HepG2 (cell line): ENCODE results near the gene MYRIP. TPM values are rescaled to one million over a fixed set of nuclear protein-coding genes. Genes with fewer than 3 reads are reported as not detected.

Experiments
- AKAP8 ChIP-seq: sonication (generic); formaldehyde crosslinking; IDR thresholded peaks from 2 replicates; pipeline ENCODE4 v1.5.1; 2020; ENCODE audit warnings: mild to moderate bottlenecking, missing genetic modification reagents
- HNRNPH1 ChIP-seq: fragments of 200-400 bp; formaldehyde crosslinking; optimal IDR thresholded peaks from 2 replicates; pipeline ENCODE3; 2017; ENCODE audit warnings: mild to moderate bottlenecking, low read depth, low read length
- MAFG ChIP-seq: sonication (generic); formaldehyde crosslinking; IDR thresholded peaks from 2 replicates; pipeline ENCODE4 v1.5.1; 2020; ENCODE audit warnings: mild to moderate bottlenecking, missing genetic modification reagents
- NFE2L2 ChIP-seq: fragments of 150-350 bp; IDR thresholded peaks from 2 replicates; pipeline ENCODE4 v1.6.1; 2014; ENCODE audit warnings: low read length
- SOX6 ChIP-seq, 2 experiments: fragments of 450-650 bp in 1 of 2; sonication (generic) in 1 of 2; formaldehyde crosslinking in 1 of 2; IDR thresholded peaks; 2 replicates each; pipeline versions ENCODE4 v1.4.0 to v1.6.1; 2017 to 2020; ENCODE audit warnings: antibody characterized with exemption in 1 of 2, mild to moderate bottlenecking in 1 of 2, missing genetic modification reagents in 1 of 2
- SP4 ChIP-seq: sonication (generic); formaldehyde crosslinking; IDR thresholded peaks from 2 replicates; pipeline ENCODE4 v1.8.1; 2023; ENCODE audit warnings: mild to moderate bottlenecking, missing genetic modification reagents
- SPEN ChIP-seq: sonication (generic); formaldehyde crosslinking; IDR thresholded peaks from 2 replicates; pipeline ENCODE4 v1.5.1; 2020; ENCODE audit warnings: low read depth, mild to moderate bottlenecking, missing genetic modification reagents
- TCF7 ChIP-seq: sonication (generic); IDR thresholded peaks from 2 replicates; pipeline ENCODE4 v1.6.1; 2016; ENCODE audit warnings: antibody characterized with exemption, low read depth
- ZNF205 ChIP-seq: IDR thresholded peaks from 2 replicates; pipeline ENCODE4 v1.6.1; 2018; ENCODE audit warnings: missing biosample characterization, missing genetic modification reagents
- ZNF350 ChIP-seq: sonication (generic); formaldehyde crosslinking; IDR thresholded peaks from 2 replicates; pipeline ENCODE4 v1.4.0; 2020; ENCODE audit warnings: mild to moderate bottlenecking, low read depth, missing genetic modification reagents, borderline replicate concordance
- ZNF354B ChIP-seq: sonication (generic); formaldehyde crosslinking; IDR thresholded peaks from 2 replicates; pipeline ENCODE4 v1.8.0; 2022; ENCODE audit warnings: mild to moderate bottlenecking, missing genetic modification reagents
- ZNF567 ChIP-seq: sonication (generic); formaldehyde crosslinking; IDR thresholded peaks from 2 replicates; pipeline ENCODE4 v1.8.1; 2023; ENCODE audit warnings: mild to moderate bottlenecking, missing genetic modification reagents, borderline replicate concordance
- ZNF766 ChIP-seq: sonication (generic); formaldehyde crosslinking; IDR thresholded peaks from 2 replicates; pipeline ENCODE4 v1.5.0; 2020; ENCODE audit warnings: missing genetic modification reagents, borderline replicate concordance
- ZSCAN12 ChIP-seq: sonication (generic); formaldehyde crosslinking; IDR thresholded peaks from 2 replicates; pipeline ENCODE4 v1.9.0; 2021; ENCODE audit warnings: mild to moderate bottlenecking, missing genetic modification reagents
- ZSCAN9 ChIP-seq: IDR thresholded peaks from 2 replicates; pipeline ENCODE4 v1.6.1; 2016; ENCODE audit warnings: borderline replicate concordance
- polyA plus RNA-seq, 8 experiments: library from polyadenylated mRNA; depleted of rRNA in 3 of 8; stranded (reverse) in 7 of 8; unstranded in 1 of 8; fragments of >200 nt; fragmentation: Illumina TruSeq in 4 of 8; extraction: Trizol in 4 of 8; gene quantifications; 2 replicates each; pipeline versions ENCODE4 v1.2.1 to v1.2.3, GENCODE V29; 2011 to 2016; ENCODE audit warnings: low read depth in 4 of 8, missing spikeins in 1 of 8, mixed read lengths in 1 of 8; ENCODE audit not compliant: insufficient read depth in 1 of 8
- total RNA-seq, 5 experiments: library from RNA; depleted of rRNA; stranded (reverse); fragments of >200 nt; fragmentation: Illumina TruSeq; extraction: Trizol; gene quantifications; 2 replicates each; pipeline ENCODE4 v1.2.3, GENCODE V29; 2016; ENCODE audit warnings: low read depth in 1 of 5
- TF ChIP-seq, protein P1 (sequence below): sonication (generic); formaldehyde crosslinking; conservative IDR thresholded peaks from 2 replicates; pipeline ENCODE4 v1.8.0; 2022; ENCODE audit warnings: missing genetic modification reagents
- TF ChIP-seq, protein P2 (sequence below): sonication (generic); formaldehyde crosslinking; conservative IDR thresholded peaks from 2 replicates; pipeline ENCODE4 v1.8.1; 2023; ENCODE audit warnings: missing genetic modification reagents
- TF ChIP-seq, protein P3 (sequence below): sonication (generic); formaldehyde crosslinking; IDR thresholded peaks from 2 replicates; pipeline ENCODE4 v1.5.1; 2020; ENCODE audit warnings: mild to moderate bottlenecking, moderate library complexity, missing genetic modification reagents
- TF ChIP-seq, protein P4 (sequence below): IDR thresholded peaks from 2 replicates; pipeline ENCODE4 v1.6.1; 2016; ENCODE audit warnings: missing compliant biosample characterization, missing genetic modification reagents, borderline replicate concordance
- TF ChIP-seq, protein P5 (sequence below): sonication (generic); formaldehyde crosslinking; conservative IDR thresholded peaks from 2 replicates; pipeline ENCODE4 v1.8.0; 2022; ENCODE audit warnings: low read depth, missing genetic modification reagents
- TF ChIP-seq, protein P6 (sequence below): sonication (generic); formaldehyde crosslinking; IDR thresholded peaks from 2 replicates; pipeline ENCODE4 v1.9.0; 2022; ENCODE audit warnings: missing genetic modification reagents, mild to moderate bottlenecking, borderline replicate concordance

Gene MYRIP
- total and polyA plus RNA-seq, 2 of the 13 experiments (the other 11 are each of a cell fraction or from before 2014, with no cell fraction given), result 0.64 to 0.84 TPM

DNA sequence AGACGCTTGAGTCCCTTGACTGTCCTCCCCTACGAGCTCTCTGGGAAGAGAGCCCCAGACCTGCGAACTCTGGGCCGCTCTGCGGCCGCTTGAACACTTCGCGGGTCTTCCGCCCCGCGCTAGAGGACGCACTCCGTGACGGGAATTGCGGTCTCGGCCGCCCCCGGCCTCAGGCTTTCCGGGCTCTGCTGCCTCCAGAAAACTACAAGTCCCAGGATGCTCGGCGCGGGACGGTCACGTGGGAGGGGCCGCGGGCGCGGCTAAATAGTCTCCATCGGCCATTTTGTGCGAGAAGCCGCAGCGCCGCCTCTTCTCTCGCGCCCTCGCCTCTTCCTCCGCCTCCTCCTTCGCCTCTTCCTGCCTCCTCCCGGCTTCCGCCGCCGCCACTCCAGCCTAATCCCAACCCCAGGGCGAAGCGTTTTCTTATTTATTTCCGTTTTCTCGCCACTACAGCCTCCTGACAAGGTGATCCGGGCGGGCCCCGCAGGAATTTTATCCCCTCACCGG lies 500.1 kb downstream of the MYRIP start, which contains the start of gene EIF1B (continued):
- TF ChIP-seq, protein P1, sequence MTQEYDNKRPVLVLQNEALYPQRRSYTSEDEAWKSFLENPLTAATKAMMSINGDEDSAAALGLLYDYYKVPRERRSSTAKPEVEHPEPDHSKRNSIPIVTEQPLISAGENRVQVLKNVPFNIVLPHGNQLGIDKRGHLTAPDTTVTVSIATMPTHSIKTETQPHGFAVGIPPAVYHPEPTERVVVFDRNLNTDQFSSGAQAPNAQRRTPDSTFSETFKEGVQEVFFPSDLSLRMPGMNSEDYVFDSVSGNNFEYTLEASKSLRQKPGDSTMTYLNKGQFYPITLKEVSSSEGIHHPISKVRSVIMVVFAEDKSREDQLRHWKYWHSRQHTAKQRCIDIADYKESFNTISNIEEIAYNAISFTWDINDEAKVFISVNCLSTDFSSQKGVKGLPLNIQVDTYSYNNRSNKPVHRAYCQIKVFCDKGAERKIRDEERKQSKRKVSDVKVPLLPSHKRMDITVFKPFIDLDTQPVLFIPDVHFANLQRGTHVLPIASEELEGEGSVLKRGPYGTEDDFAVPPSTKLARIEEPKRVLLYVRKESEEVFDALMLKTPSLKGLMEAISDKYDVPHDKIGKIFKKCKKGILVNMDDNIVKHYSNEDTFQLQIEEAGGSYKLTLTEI (CRISPR knock-in tag), result no peak
- TF ChIP-seq AKAP8 (CRISPR knock-in tag) (no peak), HNRNPH1 (no peak), ZNF567 (CRISPR knock-in tag) (no peak), ZNF766 (CRISPR knock-in tag) (no peak), MAFG (CRISPR knock-in tag) (no peak), SOX6 (IDR thresholded peaks at IDR 0.05) (no peak), SOX6 (CRISPR knock-in tag; IDR thresholded peaks at IDR 0.05) (peak; percentile 55; the same call in 1 of the 2 replicates), ZNF354B (CRISPR knock-in tag) (no peak), ZSCAN9 (CRISPR knock-in tag) (0 out of 2 replicates have a peak, but pooled peaks have one; percentile 40), NFE2L2 (no peak), SP4 (CRISPR knock-in tag) (no peak), ZNF205 (0 out of 2 replicates have a peak, but pooled peaks have one; percentile 15), SPEN (CRISPR knock-in tag) (peak; percentile 85), TCF7 (no peak), ZSCAN12 (no peak), ZNF350 (peak; percentile 77; the same call in 1 of the 2 replicates)
- TF ChIP-seq, protein P2, sequence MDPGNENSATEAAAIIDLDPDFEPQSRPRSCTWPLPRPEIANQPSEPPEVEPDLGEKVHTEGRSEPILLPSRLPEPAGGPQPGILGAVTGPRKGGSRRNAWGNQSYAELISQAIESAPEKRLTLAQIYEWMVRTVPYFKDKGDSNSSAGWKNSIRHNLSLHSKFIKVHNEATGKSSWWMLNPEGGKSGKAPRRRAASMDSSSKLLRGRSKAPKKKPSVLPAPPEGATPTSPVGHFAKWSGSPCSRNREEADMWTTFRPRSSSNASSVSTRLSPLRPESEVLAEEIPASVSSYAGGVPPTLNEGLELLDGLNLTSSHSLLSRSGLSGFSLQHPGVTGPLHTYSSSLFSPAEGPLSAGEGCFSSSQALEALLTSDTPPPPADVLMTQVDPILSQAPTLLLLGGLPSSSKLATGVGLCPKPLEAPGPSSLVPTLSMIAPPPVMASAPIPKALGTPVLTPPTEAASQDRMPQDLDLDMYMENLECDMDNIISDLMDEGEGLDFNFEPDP (CRISPR knock-in tag), result no peak
- TF ChIP-seq, protein P3, sequence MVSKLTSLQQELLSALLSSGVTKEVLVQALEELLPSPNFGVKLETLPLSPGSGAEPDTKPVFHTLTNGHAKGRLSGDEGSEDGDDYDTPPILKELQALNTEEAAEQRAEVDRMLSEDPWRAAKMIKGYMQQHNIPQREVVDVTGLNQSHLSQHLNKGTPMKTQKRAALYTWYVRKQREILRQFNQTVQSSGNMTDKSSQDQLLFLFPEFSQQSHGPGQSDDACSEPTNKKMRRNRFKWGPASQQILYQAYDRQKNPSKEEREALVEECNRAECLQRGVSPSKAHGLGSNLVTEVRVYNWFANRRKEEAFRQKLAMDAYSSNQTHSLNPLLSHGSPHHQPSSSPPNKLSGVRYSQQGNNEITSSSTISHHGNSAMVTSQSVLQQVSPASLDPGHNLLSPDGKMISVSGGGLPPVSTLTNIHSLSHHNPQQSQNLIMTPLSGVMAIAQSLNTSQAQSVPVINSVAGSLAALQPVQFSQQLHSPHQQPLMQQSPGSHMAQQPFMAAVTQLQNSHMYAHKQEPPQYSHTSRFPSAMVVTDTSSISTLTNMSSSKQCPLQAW (CRISPR knock-in tag), result peak; percentile 59
- TF ChIP-seq, protein P4, sequence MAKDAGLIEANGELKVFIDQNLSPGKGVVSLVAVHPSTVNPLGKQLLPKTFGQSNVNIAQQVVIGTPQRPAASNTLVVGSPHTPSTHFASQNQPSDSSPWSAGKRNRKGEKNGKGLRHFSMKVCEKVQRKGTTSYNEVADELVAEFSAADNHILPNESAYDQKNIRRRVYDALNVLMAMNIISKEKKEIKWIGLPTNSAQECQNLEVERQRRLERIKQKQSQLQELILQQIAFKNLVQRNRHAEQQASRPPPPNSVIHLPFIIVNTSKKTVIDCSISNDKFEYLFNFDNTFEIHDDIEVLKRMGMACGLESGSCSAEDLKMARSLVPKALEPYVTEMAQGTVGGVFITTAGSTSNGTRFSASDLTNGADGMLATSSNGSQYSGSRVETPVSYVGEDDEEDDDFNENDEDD (CRISPR knock-in tag), result peak; percentile 44; the same call in 1 of the 2 replicates
- TF ChIP-seq, protein P5, sequence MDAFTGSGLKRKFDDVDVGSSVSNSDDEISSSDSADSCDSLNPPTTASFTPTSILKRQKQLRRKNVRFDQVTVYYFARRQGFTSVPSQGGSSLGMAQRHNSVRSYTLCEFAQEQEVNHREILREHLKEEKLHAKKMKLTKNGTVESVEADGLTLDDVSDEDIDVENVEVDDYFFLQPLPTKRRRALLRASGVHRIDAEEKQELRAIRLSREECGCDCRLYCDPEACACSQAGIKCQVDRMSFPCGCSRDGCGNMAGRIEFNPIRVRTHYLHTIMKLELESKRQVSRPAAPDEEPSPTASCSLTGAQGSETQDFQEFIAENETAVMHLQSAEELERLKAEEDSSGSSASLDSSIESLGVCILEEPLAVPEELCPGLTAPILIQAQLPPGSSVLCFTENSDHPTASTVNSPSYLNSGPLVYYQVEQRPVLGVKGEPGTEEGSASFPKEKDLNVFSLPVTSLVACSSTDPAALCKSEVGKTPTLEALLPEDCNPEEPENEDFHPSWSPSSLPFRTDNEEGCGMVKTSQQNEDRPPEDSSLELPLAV (CRISPR knock-in tag), result no peak
- TF ChIP-seq, protein P6, sequence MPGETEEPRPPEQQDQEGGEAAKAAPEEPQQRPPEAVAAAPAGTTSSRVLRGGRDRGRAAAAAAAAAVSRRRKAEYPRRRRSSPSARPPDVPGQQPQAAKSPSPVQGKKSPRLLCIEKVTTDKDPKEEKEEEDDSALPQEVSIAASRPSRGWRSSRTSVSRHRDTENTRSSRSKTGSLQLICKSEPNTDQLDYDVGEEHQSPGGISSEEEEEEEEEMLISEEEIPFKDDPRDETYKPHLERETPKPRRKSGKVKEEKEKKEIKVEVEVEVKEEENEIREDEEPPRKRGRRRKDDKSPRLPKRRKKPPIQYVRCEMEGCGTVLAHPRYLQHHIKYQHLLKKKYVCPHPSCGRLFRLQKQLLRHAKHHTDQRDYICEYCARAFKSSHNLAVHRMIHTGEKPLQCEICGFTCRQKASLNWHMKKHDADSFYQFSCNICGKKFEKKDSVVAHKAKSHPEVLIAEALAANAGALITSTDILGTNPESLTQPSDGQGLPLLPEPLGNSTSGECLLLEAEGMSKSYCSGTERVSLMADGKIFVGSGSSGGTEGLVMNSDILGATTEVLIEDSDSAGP, result peak; percentile 75; the same call in 1 of the 2 replicates
